ENCODE measurements around the gene PAXX.

Gene PAXX

DNA sequence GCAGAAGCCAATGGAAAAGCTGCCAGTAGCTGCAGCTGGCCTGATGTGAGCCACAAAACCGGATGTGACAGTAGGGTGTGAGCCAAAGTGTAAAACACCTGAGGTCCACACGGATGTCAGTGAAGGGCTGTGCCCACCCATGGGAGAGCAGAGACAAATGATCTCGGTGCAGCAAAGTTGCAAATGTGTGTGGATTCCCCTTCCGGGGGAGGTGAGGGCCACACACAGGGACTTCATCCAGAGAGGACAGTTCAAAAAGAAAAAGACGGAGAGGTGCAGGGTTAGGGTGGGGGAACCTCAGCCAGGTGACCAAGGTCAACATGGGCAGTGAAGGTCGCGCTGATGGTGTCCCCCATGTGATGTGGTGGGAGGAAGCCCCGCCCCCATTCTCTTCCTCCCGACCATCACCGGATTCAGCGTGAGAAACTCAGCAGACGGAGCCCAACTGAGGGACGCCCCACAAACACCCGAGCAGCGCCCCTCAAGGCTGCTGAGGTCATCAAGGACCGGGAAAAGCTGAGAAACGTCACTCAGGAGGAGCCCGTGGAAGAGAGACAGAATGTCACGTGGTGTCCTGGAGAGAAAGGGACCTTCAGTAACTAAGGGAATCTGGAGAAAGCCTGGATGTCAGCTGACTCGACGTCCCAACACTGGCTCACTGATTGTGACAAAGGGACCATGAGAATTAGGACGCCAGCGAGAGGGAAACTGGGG is 26.3 kb upstream of the PAXX start:
- DNase-seq (ENCODE audit: low read depth) = no peak

DNA sequence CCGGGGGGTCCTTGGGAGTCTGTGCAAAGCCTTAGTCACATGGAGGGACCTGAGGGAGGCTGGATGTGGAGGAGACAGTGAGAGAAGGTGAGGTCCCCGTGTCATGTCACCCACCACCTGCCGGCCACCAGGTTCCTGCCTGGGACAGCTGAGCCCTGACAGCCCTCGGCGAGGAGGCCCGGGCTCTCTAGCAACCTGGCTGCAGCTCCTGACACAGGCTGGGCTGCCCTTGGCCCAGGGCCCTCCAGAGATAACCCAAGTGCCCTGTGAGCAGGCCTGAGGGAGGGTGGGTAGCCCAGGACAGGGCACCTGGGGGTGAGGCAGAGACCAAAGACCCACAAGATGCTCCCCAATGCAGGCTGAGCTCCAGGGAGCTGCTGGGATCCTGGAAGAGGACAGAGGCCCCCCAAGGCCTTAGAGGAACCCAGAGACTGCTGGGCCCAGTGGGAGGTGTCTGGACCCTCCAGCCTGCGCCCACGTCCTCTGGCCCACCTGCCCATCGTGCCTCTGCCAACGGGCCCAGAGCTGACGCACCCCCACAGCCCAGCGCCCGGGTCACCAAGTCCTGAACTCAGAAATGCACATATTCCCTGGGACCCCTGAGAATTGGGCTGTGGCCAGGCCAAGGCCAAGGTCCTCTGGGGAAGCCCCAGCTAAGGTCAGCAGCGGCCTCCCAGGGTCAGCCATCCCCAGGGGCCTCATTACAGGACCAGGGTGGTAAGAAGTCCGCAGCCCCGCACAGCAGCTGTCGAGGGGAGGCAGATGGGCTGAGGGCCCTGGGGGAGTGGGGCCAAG is 23.7 kb upstream of the PAXX start:
- DNase-seq (ENCODE audit: low read depth) = no peak

DNA sequence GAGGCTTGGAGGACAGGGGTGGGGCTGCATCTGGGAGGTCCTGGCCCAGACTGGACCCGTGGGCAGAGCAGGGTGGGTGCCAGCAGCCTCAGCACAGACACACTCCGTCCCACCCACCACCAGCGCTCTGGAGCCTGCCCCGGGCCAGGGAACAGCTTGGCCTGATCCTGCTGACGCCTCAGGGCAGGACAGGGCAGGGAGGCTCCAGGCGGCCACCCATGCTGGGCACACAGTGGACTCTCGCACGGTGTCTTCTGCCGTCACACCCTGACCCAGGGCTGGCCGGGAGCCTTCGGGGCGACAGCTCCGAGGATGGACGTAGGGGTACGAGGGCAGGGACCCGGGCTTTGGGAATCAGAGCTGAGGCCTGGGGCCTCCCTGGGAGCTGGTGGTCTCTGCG is 23.1 kb upstream of the PAXX start:
- DNase-seq (ENCODE audit: low read depth) = no peak

DNA sequence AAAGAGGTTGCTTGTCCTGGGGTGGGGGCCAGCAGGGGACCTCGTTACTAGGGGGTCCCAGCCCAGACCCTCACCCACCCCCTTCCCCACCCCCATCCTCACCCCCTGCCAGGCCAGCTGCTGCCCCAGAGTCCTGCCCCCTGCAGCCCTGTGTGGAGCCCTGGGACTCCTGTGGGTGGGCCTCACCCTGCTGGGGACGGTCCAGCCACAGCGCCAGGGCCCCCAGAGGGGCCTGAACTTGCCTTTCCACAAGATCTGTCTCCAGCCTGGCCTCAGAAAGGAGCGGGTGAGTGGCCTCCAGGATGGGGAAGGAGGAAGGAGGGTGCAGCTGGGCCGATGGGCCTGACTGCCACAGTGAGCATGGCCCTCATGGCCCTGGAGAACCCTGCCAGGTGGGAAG is 22.4 kb upstream of the PAXX start:
- DNase-seq (ENCODE audit: low read depth) = no peak

DNA sequence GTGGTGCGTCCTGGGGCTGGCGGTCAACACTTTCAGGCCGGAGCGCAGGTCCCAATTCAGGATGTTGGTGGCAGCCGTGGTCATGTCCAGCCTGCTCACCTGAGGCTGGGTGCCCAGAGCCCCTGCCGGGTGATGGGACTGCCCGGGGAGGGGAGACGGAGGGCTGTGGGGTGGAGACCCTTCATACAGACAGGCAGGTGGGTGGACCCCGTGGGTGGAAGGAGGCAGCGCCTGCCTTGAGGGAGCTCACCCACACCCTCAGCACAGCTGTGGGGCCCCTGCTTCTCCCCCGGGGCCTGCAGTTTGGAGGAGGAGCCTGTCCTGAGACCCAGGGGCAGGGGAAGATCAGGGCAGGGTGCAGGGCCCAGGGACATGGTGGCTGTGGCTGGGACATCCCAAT is 21.9 kb upstream of the PAXX start:
- DNase-seq (ENCODE audit: low read depth) = no peak

DNA sequence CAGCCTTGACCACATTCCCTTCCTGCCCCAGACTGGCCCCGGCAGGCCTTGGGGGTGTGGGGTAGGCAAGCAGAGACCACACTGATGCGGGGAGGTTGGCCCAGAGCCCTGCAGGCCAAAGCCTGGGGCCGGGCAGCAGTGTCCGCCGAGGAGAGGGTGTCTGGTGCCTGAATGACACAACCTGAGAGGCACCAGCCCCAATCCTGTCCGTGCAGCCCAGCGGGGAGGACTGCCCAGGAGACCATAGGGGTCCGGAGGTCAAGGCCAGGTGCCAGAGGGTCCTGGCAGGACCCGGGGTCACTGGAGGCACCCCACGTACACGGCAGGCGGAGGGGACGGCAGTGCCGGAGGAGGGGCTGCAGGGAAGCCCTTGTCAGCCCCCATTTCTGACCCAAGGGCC is 20.5 kb upstream of the PAXX start:
- DNase-seq (ENCODE audit: low read depth) = no peak

DNA sequence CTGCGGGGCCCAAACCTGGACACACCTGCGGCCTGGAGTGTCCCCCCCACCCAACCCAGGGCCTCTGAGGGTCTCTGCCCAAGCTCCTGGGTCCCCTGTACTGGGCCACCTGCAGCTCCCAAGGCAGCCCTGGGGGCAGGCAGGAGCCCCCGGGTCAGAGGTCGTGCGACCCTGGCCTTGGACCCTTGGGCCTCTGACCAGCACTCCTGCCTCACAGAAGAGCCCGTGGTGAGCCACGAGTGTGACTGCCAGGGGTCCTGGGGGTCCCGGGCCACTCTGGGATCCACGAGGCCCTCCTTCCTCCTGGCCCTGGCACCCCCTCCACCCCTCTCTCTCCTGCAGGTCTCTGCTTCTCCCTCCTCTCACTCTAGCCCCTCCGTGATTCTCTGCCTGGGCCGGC is 19.9 kb upstream of the PAXX start:
- DNase-seq (ENCODE audit: low read depth) = no peak

DNA sequence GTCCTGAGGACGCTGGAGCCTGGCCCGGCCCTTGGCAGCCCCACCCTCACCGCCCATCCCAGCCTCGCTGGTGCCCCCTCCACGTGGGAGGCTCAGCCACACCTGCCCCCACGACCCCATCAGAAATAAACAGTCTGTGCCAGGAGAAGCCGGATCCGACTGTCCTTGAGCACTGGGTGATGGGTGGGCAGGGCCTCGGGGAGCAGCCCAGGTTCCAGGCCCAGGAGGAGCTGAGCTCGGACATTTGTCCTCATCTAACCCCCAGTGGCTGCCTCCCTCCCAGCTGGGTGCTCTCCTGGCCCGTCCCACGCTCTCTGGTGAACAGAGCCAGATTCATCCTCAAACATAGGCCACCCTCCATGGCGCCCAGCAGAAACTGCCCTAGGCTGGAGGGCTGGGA is 19.5 kb upstream of the PAXX start:
- DNase-seq (ENCODE audit: low read depth) = no peak

DNA sequence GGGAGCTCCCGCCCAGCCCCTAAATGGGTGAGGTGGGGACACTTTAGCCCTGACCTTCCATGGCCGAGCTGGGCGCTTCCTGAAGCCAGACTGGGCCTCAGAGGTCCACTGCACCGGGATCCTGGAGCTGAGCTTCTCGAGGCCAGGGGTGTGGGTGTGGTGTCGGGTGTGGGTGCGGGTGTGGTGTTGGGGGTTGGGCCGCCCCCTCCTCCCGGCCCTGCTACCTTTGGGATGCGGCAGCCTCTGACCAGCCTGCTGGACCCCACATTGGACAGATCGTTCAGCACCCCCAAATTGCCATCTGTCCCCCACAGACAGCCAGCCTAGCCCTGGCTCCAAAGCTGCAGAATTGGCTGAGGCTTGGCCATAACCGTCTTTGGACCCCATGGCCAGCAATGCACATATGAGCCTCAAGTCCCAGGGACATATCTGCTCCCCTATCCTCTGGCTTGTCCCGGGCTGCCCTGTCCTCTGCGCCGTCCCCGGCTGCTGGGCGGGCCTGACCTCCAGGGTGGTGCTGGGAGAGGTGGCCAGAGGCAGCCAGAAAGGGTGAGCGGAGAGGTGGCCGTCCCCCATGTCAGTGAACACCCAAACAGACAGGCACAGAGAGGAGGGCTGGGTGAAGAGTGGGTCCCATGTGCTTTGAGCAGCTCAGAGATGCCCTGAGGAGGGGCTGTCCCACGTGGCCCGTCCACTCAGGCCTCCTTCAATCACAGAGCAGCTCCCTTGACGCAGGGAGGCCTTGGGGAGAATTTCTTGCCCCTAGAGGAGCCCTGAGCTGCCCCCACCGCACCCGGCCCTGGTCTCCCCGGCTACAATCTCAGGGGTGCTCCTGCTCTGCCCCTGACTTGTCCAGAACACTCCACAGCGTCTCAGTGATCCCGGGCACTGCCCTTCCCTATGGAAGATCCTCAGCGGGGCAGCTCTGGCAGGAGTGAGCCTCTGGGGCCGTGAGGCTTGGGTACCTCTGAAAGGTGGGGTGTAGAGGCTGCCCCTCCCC is 18.3 kb upstream of the PAXX start:
- no peak for DNase-seq (ENCODE audit: low read depth)

DNA sequence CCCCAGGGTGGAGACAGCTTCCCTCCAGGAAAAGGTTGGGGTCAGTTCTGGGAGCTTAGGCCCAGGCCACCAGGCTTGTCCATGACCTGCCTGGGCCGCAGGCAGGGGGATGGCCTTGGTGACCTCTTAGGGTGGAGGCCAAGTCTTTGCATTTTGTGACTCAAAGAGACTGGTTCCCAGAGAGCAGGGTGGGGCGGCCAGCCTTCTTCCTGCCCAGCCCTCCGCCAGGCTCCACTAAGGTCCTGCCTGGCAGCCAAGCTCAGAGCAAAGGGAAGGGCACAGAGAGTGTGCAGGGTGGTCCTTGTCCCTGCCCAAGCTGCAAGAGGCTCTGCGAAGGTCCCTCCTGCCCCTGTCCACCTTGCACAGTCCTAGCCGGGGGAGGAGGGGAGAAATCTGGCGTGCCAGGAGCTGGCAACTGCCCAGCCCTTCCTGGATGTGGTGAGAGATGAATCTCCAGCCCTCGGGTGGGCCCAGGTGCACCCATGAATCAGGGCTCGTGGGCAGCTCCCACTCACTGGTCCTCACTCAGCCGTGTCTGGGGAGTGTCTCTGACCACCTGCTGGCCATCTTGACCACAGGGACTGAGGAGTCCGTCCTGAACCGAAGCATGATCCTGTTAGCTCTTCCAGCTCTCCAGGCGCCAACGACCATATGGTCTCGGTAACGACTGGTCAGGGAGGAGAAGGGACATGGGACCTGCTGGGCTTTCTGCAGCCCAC is 17.2 kb upstream of the PAXX start:
- DNase-seq (ENCODE audit: low read depth) = no peak

DNA sequence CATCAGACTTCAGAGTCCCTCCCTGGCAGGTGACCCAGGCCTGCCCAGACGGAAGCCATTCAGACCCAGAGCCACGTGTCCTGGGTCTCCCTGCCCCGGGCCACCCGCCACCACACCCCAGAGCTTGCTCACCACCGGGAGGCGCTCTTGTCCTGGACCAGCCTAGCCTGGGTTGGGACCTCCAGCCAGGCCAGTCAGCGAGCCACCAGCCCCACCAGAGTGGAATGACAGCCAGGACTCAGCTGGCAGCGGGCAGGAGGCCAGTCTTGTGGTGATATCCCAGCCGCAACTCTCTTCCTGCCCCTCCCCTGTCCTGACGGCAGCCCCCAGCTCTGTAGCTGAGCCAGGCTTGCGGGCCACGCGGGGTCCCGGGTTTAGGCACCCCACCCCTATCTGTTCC is 16.6 kb upstream of the PAXX start:
- no peak for DNase-seq (ENCODE audit: low read depth)

DNA sequence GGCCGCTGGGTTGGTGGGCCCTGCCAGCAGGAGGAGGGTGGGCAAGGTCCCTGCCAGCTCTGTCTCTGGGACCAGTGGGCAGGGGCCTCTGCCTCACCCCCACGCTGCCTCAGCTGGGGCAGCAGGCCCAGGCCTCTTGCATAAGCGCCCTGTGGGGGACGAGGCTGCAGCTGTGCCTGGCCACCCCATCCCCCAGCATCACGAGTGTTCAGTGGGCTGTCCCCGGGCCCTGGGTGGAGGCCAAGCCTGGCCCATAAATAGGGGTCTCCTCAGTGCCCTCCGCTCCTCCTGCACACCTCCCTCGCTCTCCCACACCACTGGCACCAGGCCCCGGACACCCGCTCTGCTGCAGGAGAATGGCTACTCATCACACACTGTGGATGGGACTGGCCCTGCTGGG is 15.0 kb upstream of the PAXX start, which contains the start of gene PTGDS:
Gene PTGDS (plus strand): TSS at position 282 of the 400 bp plus-strand sequence. CDS start 75 bp downstream, at position 357.
- DNase-seq (ENCODE audit: low read depth) = no peak

DNA sequence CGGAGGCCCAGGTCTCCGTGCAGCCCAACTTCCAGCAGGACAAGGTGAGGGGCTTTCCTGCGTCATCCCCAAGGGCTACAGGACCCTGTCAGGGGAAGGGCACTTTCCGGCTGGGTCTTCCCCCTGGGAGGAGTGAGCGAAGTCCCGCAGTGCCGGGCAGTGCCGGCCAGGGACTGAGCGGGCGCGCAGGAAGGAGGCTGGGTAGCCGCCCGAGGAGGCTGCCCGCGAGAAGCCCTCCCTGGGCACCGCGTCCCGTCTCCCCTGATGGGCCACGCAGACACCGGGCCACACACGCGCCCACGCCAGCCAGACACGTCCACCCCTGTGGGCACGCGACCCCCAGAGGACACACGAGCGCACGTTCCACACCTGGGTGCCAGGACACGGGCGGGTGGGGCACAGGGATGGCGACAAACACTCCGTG is 14.6 kb upstream of the PAXX start:
- no peak for DNase-seq (ENCODE audit: low read depth)

DNA sequence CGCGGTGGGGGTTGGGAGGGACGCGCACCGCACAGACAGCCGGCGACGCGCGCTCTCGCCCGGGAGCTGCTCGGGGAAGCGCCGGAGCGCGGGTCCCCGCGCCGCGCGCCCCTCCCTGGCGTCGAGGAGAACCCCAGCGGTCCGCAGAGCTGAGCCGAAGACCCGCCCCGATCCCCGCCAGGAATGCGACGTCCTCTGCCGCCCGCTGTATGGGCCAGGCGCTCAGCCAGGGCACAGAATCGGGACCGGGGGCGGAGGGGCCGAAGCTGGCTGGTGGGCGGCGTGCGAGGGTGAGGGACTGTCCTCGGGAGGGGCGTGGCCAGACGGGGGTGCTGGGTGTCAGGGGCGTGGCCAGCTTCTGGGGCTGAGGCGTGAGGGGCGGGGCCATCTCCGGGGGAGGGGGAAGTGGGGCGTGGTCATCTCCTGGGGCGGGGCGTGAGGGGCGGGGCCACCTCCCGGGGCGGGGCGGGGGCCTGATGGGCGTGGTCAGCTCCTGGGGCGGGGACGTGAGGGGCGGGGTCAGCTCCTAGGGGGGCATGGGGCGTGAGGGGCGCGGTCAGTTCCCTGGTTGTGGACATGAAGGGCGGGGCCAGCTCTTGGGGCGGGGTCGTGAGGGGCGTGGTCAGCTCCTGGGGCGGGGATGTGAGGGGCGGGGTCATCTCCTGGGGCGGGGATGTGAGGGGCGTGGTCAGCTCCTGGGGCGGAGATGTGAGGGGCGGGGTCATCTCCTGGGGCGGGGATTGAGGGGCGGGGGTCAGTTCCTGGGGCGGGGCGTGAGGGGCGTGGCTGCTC is 14.0 kb upstream of the PAXX start:
- DNase-seq (ENCODE audit: low read depth) = peak; percentile 54

DNA sequence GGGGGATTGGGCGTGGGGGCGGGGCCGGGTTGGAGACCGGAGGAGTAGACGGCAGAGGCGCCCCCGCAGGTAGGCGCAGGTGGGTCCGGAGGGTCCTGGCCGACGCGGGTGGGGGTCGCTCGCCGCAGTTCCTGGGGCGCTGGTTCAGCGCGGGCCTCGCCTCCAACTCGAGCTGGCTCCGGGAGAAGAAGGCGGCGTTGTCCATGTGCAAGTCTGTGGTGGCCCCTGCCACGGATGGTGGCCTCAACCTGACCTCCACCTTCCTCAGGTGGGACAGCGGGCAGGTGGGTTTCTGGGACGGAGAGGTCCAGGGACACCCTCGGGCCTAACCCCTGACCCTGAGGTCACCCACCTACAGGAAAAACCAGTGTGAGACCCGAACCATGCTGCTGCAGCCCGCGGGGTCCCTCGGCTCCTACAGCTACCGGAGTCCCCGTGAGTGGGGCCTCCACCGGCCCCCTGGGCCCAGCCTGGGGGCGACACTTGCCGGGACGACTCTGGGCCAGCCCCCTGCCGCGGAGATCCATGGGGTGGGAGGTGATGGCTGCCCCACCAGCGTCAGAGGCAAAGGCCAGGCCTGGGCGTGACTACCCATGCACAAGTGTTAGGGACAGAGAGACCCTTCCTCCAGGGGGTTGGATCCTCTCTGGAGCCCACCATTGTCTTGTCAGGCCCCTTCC is 13.2 kb upstream of the PAXX start:
- no peak for DNase-seq (ENCODE audit: low read depth)

DNA sequence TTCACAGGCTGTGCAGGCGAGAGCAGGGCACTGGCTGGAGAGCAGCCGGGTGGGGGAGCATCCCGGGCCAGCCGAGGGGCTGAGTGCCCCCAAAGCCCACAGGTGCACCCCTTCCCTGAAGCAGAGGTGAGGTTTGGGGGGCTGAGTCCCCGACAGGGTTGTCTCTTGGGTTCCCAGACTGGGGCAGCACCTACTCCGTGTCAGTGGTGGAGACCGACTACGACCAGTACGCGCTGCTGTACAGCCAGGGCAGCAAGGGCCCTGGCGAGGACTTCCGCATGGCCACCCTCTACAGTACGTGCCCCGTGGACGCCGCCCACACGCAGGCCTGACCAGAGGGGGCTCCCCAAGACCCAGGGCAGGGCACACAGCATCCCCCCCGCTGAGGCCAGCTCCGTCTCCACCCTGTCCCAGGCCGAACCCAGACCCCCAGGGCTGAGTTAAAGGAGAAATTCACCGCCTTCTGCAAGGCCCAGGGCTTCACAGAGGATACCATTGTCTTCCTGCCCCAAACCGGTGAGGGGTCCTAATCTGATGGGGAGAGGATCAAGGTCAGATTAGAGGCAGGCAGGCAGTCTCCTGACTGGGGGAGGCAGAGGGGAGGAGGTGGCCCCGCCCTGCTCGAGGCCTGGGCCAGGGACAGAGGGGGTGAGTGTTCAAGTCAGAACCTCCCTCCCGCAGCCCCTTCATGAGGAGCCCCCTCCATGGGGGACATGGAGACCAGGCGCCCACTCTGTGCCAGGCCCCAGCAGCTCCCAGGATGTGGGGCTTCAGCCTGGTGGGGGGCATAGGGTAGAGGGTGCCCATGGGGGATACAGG is 12.2 kb upstream of the PAXX start:
- no peak for DNase-seq (ENCODE audit: low read depth)

DNA sequence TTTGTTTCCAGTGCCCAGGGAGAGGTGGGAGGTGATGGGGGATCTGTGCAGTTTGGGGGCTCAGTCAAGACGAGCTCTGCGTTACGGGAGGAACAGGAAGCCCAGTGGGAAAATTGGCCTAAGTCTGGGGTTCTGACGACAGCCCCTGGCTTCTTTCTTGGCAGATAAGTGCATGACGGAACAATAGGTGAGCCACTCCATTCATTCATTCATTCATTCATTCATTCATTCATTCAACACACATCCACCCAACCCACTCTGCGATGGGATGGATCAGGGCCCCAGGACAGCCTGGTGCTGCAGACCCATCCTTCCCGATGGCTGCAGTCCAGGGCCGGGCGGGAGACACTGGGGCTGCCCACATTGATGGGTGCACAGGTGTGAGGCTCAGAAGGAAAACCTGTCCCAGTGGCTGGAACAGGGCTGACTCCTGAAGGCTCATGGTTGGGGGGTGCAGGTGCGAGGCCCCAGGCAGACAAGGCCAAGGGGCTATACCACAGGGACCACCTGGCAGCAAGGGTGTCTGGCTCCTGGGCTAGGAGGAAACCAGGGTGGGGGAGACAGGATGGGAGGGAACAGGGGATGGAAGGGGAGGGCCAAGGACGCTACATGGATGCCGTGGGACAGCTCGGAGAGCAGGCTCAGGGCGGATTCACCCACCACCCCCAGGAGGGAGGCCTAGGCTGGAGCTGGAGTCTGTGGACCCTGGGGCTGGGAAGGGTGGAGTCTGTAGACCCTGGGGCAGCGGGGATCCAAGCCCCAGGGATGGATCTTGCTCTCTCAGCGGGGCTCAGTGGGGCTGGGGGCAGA is 11.3 kb upstream of the PAXX start:
- no peak for DNase-seq (ENCODE audit: low read depth)

DNA sequence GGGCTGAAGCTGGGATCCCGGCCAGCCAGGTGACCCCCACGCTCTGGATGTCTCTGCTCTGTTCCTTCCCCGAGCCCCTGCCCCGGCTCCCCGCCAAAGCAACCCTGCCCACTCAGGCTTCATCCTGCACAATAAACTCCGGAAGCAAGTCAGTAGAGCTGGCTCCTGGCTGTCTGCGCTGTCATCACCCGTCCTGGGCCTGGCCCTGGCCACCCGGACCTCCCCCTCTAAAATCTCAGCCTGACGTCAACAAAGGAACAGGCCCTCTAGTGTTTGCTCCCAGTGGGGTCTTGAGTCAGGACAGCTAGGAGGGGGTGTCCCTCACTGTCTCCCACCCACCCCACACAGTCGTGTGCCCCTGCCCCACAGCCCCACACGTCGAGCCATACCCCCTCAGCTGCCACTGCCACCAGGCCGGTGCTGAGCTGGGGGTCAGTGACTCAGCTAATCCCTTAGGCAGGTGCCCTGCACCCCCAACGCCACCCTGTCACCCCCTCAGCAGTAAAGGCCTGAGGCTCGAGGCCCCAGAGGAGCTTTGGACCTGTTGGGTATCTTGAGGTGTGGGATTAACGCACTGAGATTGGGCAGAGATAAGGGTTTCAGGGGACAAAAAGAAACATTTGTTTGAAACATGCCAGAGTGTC is 10.5 kb upstream of the PAXX start:
- no peak for DNase-seq (ENCODE audit: low read depth)
